ENCODE results near the gene BEGAIN.

DNA sequence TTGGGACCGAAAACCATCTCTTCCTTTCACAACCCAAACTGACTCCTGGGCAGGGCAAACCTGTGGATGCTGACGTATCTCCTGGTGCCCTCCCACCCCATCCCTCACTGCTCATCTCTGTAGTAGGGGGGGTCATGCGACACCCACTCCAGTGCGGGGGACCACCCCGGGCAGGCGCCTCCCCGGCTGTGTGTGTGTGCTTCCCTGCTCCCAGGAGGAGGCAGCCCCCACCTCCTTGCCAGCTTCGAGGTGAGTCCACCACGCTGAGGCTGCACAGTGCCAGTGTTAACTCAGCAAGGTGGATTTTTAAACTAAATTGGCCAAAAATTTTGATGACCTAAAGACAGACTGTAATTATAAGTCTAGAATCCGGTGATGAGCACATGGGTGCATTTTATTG lies 46.2 kb upstream of the BEGAIN start:
- TF ChIP-seq POLR2A (IDR thresholded peaks at IDR 0.05; ENCODE audit: extremely low read depth, insufficient read length) = no peak
- TF ChIP-seq, protein P1, sequence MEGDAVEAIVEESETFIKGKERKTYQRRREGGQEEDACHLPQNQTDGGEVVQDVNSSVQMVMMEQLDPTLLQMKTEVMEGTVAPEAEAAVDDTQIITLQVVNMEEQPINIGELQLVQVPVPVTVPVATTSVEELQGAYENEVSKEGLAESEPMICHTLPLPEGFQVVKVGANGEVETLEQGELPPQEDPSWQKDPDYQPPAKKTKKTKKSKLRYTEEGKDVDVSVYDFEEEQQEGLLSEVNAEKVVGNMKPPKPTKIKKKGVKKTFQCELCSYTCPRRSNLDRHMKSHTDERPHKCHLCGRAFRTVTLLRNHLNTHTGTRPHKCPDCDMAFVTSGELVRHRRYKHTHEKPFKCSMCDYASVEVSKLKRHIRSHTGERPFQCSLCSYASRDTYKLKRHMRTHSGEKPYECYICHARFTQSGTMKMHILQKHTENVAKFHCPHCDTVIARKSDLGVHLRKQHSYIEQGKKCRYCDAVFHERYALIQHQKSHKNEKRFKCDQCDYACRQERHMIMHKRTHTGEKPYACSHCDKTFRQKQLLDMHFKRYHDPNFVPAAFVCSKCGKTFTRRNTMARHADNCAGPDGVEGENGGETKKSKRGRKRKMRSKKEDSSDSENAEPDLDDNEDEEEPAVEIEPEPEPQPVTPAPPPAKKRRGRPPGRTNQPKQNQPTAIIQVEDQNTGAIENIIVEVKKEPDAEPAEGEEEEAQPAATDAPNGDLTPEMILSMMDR (IDR thresholded peaks at IDR 0.05; ENCODE audit: low read depth, low read length) = no peak

Data from NB4 (cell line).